ENCODE results near the gene POLR3GL. TPM values are rescaled to one million over a fixed set of nuclear protein-coding genes. Genes with fewer than 3 reads are reported as not detected.
"Not testable (repeated sequence)": the region's sequence is repeated elsewhere in the genome, so short reads cannot be mapped to it uniquely, and the experiment has no call there.

The POLR3GL gene
- total RNA-seq, 2 donors from 2014 or later, result 17.8 to 26.4 TPM

DNA sequence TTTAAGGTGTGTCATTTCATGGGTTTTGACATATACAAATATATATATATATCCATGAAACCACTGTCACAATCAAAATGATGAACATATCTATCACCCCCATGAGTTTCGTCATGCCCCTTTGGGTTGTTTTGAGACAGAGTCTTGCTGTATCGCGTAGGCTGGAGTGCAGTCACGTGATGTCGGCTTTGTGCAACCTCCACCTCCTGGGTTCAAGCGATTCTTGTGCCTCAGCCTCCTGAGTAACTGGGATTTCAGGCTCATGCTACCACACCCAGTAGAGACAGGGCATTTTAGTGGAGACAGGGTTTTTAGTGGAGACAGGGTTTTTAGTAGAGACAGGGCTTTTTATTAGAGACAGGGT lies 49.1 kb downstream of the POLR3GL start:
- Mint-ChIP-seq H3K4me3 (no peak overlapping the region), H3K27ac (no peak overlapping the region), H3K36me3 (no peaks in the 10 kb centered on the region), H3K4me1 (ENCODE audit: low read depth in 2 of 2) (peaks cover 7 to 8% of the 10 kb centered on the region in 2 donors), H3K9me3 (no peaks in the 10 kb centered on the region), H3K27me3 (peaks cover 17 to 20% of the 10 kb centered on the region in 2 donors)
- ATAC-seq, result no peak
- no peak for DNase-seq (ENCODE audit: low spot score)

DNA sequence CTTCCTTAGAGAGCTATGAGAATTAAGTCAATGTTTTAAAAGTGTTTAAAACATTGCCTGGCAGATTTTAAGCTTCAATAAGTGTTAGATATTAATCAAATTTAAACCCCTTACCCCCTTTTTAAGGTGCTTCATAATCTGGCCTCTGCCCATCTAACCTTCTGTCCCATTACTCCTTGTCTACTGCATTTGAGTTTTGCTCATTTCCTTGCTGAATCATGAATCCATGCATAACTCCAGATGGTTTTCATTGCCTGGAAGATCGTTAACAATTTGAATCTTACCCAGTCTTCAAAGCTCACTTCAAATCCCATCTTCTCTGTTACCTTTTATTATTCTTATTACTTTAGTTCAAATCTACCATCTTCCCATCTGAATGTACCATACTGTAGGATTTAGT lies 52.4 kb downstream of the POLR3GL start:
- DNase-seq (ENCODE audit: low spot score) (no peak), ATAC-seq (no peak)
- H3K36me3 Mint-ChIP-seq, result no peaks in the 10 kb centered on the region
- H3K27ac Mint-ChIP-seq, result no peak overlapping the region
- H3K27me3 Mint-ChIP-seq, result peaks cover 36 to 47% of the 10 kb centered on the region in 2 donors
- no peaks in the 10 kb centered on the region for H3K9me3 Mint-ChIP-seq
- peaks cover 13 to 18% of the 10 kb centered on the region in 2 donors for H3K4me1 Mint-ChIP-seq (ENCODE audit: low read depth in 2 of 2)
- no peak overlapping the region for H3K4me3 Mint-ChIP-seq

DNA sequence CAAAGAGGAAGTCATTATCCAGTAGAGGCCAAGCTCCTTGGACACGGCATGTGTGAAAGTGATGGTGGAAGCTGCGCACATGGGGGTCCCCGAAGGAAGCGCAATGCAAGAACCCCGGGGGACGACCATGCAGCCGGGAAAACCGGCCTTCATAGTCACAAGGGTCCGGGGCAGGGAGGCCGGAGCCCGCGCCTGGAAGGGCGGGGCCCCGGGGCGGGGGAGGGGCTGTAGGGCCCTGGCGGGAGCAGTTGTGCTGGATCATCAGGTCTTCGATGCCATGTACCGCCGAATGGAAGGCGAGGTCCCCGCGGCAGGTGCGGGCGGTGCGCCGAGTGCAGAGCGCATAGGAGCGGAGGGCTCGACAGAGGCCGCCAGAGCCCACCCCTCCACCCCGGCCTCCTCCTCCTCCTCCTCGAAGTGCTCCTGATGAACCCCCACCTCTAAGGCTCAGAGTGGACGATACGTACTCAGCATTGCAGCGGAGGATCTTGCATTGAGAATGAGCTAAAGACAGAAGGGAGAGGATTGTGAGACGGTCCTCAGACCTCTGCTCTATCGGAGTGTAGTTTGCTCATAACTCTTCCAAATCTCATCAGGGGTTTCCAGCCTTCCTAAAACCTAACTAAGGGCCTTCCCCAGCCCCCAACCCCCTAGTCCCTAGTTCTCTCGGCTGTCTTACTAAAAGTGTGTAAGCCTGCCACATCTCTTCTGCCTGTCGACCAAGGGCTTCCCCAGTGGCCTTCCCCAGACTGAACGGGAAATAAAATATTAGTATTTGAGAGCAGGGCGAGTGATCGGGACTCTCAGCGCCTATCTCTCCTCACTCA lies 55.0 kb downstream of the POLR3GL start:
- Mint-ChIP-seq H3K27me3 (peaks cover 38 to 47% of the 10 kb centered on the region in 2 donors), H3K9me3 (no peaks in the 10 kb centered on the region), H3K4me3 (no peak overlapping the region)

DNA sequence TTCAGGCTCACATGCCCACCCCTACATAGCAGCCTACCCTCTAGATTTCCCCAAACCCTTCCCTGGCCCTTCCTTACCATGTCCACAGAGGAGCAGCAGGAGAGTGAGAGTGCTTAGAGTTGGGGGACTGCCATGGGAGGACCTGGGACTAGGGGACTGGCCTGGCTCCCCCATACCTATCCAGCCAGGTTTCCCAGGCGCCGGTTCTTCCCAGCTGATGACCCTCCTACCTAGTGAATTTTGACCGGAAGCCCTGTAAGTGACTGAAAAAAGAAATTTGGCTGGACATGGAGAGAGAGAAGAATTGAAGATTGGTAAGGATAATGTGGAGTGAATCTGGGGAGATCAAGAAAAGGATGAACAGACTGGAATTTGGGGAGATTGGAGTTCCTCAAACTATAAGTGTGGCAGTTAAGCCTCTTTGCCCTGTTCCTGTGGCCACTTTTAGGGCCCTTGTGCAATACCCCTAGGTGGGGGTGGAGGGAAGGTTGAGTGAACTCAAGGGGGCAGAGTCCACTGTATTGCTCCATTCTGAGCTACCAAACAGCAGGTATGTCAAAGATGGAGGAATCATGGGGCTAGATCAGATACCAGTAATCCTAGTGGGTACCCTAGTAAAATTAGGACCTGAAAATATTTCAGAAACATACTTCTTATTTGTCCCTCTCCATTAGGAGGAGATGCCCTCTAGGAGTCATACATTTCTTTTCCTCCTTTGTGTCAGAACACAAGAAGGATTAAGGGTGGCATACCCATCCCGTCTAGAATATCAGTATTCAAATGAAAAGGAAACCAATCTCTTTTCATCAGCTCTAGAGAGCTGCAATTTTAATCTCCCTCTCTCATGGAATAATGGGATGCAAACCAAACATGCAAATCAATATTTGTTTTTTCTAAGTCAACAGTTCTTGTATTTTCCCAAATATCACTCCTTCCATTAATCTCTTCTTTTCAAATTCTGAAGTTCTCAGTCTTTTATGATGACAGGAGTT lies 55.9 kb downstream of the POLR3GL start:
- ATAC-seq (peak in 1 of 2 donors; percentile 31), DNase-seq (ENCODE audit: low spot score) (no peak)
- H3K36me3 Mint-ChIP-seq, result no peaks in the 10 kb centered on the region
- no peaks in the 10 kb centered on the region for H3K9me3 Mint-ChIP-seq
- no peak overlapping the region for H3K27ac Mint-ChIP-seq
- H3K27me3 Mint-ChIP-seq, result peaks cover 40 to 49% of the 10 kb centered on the region in 2 donors
- peaks cover 6 to 12% of the 10 kb centered on the region in 2 donors for H3K4me1 Mint-ChIP-seq (ENCODE audit: low read depth in 2 of 2)
- no peak overlapping the region for H3K4me3 Mint-ChIP-seq

More for the DNA sequence above, 55.0 kb downstream of the POLR3GL start:
- ATAC-seq, result peak in 1 of 2 donors; percentile 31
- H3K36me3 Mint-ChIP-seq, result no peaks in the 10 kb centered on the region
- no peak for DNase-seq (ENCODE audit: low spot score)
- H3K27ac Mint-ChIP-seq, result no peak overlapping the region
- peaks cover 6 to 12% of the 10 kb centered on the region in 2 donors for H3K4me1 Mint-ChIP-seq (ENCODE audit: low read depth in 2 of 2)

DNA sequence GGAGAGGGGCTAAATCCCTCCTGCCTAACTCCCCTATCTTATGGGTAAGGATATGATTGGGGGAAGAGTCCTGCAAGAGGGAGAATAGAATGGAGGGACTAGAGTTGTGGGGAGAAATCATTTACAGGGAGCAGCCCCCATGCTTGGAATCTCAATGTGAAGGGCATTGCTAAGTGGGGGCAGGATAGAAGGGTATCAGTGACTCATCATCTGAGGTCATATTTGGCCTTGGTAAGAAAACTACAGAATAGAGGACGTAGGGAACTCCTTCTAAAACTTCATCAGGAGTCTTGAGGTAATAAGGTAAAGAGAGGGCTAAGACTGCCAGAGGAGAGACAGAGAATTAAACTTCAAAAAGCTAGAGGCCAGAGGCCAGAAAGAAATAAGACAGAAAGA lies 56.6 kb downstream of the POLR3GL start:
- Mint-ChIP-seq H3K4me3 (no peak overlapping the region), H3K27me3 (peaks cover 37 to 55% of the 10 kb centered on the region in 2 donors), H3K27ac (no peak overlapping the region), H3K9me3 (no peaks in the 10 kb centered on the region), H3K4me1 (ENCODE audit: low read depth in 2 of 2) (peaks cover 6 to 12% of the 10 kb centered on the region in 2 donors), H3K36me3 (no peaks in the 10 kb centered on the region)
- no peak for DNase-seq (ENCODE audit: low spot score)
- no peak for ATAC-seq

DNA sequence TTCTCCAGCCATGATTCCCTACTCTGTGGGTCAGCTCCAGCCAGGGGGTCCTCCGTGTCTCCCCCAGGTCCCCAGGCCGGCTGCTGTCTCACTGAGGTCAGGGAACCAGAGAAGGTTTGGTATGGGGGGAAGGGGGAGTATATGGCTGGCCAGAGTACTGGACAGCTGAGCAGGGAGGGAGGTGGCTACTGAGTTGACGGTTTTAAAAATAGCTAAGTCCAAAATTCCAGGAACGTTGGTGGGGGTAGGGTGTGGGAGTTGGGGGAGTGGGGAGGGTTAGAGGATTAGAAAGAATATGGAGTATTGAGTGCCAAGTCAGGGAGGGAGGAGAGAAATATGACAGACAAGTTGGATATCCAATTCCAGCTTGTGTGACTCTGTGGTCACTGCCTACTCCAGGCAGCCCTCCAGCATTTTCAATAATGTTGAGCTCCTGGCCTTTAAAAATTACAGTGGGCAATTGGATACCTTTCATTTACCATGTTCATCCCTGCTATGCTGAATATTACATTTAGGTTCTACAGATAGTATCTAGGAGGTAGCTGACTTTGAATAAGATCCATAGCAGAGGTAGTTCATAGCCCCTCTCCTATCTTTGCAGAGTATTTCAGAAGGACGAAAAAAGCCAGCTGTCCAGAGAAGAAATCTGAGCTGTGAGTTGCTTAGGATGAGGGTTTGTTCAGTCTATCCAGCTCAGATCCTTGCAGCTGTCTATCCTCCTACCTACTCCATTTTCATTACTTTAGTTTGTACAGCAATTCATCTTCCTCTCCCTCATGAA lies 57.3 kb downstream of the POLR3GL start, which contains the start of gene HJV:
TSS of gene HJV (minus strand) at position 114 of the 781 bp plus-strand sequence. CDS start 1,504 bp downstream, outside the sequence.
- Mint-ChIP-seq H3K4me1 (ENCODE audit: low read depth in 2 of 2) (peaks cover 6 to 12% of the 10 kb centered on the region in 2 donors), H3K4me3 (no peak within 1 kb of the TSS), H3K36me3 (no peaks in the 10 kb centered on the region), H3K9me3 (no peaks in the 10 kb centered on the region), H3K27me3 (peaks cover 40 to 52% of the 10 kb centered on the region in 2 donors), H3K27ac (no peak within 1 kb of the TSS)
- DNase-seq (ENCODE audit: low spot score), result no peak
- no peak for ATAC-seq

DNA sequence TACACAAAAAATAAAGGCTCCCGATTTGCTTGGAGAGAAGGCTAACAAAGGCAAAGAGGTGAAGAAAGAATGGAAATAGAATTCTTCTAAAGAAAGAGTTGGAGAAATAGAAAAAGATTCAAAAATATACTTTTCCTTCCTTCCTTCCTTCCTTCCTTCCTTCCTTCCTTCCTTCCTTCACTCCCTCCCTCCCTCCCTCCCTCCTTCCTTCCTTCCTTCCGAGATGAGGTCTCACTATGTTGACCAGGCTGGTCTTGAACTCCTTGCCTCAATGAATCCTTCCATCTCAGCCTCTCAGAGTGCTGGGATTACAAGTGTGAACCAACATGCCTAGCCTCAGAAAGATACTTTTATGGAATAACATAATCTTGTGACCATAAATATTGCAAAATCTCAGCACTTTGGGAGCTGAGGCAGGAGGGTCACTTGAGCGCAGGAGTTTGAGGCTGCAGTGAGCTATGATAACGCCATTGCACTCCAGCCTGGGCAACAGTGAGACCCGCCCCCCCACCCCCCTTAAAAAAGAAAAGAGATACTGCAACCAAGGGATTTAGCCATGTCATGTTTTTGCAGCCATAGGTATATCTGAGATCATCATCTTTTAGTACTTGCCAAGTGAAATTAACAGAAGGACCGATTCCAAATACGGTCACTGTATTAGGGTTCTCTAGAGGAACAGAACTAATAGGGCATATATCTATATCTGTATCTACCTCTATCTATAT lies 58.1 kb downstream of the POLR3GL start:
- no peak overlapping the region for H3K27ac Mint-ChIP-seq
- ATAC-seq, result no peak

DNA sequence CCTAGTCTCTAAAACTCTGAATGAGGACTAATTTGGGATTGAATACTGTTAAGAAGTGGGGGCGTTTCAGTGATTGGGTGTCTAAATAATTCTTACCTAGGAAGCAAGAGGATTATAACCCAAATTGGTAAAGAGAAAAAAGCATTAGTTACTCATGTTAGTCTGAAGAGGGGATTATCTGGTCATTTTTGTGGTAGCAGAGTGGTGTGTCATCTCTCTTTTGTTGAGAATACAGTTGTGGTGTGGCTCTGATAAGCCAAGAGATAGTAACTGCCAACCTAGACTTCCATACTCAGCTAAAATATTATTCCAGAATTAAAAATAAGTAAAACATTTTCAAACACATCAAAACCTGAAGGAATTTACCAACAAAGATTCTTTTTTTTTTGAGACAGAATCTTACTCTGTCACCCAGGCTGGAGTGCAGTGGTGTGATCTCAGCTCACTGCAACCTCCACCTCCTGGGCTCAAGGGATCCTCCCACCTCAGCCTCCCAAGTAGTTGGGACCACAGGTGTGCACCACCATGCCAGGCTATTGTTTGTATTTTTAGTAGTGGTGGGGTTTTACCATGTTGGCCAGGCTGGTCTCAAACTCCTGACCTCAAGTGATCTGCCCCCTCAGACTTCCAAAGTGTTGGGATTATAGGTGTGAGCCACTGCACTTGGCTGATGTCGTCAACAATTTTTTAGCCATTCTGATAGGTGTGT lies 61.5 kb downstream of the POLR3GL start:
- peaks cover 16 to 20% of the 10 kb centered on the region in 2 donors for H3K27me3 Mint-ChIP-seq
- DNase-seq (ENCODE audit: low spot score); H3K4me1 Mint-ChIP-seq (ENCODE audit: low read depth in 2 of 2): not testable (repeated sequence)

More for the DNA sequence above, 58.1 kb downstream of the POLR3GL start:
- Mint-ChIP-seq H3K4me1 (ENCODE audit: low read depth in 2 of 2) (peaks cover 6 to 12% of the 10 kb centered on the region in 2 donors), H3K9me3 (no peaks in the 10 kb centered on the region), H3K27me3 (peaks cover 35 to 44% of the 10 kb centered on the region in 2 donors), H3K4me3 (no peak overlapping the region), H3K36me3 (no peaks in the 10 kb centered on the region)
- DNase-seq (ENCODE audit: low spot score), result no peak

DNA sequence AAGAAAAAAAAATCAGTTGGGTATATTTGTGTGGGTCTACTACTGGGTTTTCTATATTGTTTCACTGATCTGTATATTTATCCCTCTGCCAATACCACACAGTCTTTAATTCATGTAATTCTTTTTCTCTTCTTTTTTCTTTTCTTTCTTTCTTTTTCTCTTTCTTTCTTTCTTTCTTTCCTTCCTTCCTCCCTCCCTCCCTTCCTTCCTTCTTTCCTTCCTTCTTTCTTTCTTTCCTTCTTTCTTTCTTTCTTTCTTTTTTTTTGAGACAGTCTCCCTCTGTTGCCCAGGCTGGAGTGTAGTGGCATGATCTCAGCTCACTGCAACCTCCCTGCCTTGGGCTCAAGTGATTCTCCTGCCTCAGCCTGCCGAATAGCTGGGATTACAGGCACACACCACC lies 62.2 kb downstream of the POLR3GL start:
- H3K4me1 Mint-ChIP-seq (ENCODE audit: low read depth in 2 of 2); H3K27ac Mint-ChIP-seq; DNase-seq (ENCODE audit: low spot score); H3K9me3 Mint-ChIP-seq; ATAC-seq; H3K4me3 Mint-ChIP-seq; H3K36me3 Mint-ChIP-seq: not testable (repeated sequence)
- H3K27me3 Mint-ChIP-seq, result peaks cover 13 to 14% of the 10 kb centered on the region in 2 donors

More for the DNA sequence above, 61.5 kb downstream of the POLR3GL start:
- H3K4me3 Mint-ChIP-seq, H3K27ac Mint-ChIP-seq, ATAC-seq, H3K9me3 Mint-ChIP-seq, H3K36me3 Mint-ChIP-seq: not testable (repeated sequence)

Other genes starting within 250 kb of the POLR3GL start
- gene CD160, start 245.2 kb upstream of the POLR3GL start, total RNA-seq, result under 1 TPM; 0.31 to 0.33 TPM
- gene RNF115, start 140.6 kb upstream of the POLR3GL start, total RNA-seq, result 10 to 100 TPM; 22.9 to 36.0 TPM
- gene POLR3C, start 140.5 kb upstream of the POLR3GL start, total RNA-seq, result 10 to 100 TPM; 51.4 to 87.4 TPM
- gene NUDT17, start 119.1 kb upstream of the POLR3GL start, total RNA-seq, result 1 to 10 TPM; 4.8 to 5.6 TPM
- gene PIAS3, start 105.6 kb upstream of the POLR3GL start, total RNA-seq, result 10 to 100 TPM; 24.3 to 31.1 TPM
- gene ANKRD35, start 78.8 kb upstream of the POLR3GL start, total RNA-seq, result under 1 TPM; 0.12 to 0.14 TPM
- 1 to 10 TPM; 3.5 to 5.2 TPM for gene ITGA10, start 54.6 kb upstream of the POLR3GL start, total RNA-seq
- 10 to 100 TPM; 33.6 to 34.2 TPM for gene PEX11B, start 46.0 kb upstream of the POLR3GL start, total RNA-seq
- gene RBM8A, start 37.2 kb upstream of the POLR3GL start, total RNA-seq, result 100 to 1,000 TPM; 280 to 294 TPM
- 10 to 100 TPM; 28.8 to 31.3 TPM for gene LIX1L, start 6.7 kb upstream of the POLR3GL start, total RNA-seq
- gene ANKRD34A, start 115 bp upstream of the POLR3GL start, total RNA-seq, result 1 to 10 TPM; 1.6 to 9.1 TPM
- gene TXNIP, start 31.9 kb downstream of the POLR3GL start, total RNA-seq, result 100 to 1,000 TPM in 1 of 2 donors, 10 to 100 TPM in 1; 87.8 to 347 TPM
- not detected for gene HJV, start 57.0 kb downstream of the POLR3GL start, total RNA-seq
- gene NBPF10, start 180.1 kb downstream of the POLR3GL start, total RNA-seq, result 1 to 10 TPM; 2.8 to 3.1 TPM

Data from natural killer cell treated with Interleukin-12 subunit alpha and Interleukin-12 subunit beta and Interleukin-15 and Interleukin-18, amount 100 ng/mL, for 72 hours (primary cell).